GM23338 (cell line): ENCODE measurements around the gene DHRSX. TPM values are rescaled to one million over a fixed set of nuclear protein-coding genes. Genes with fewer than 3 reads are reported as not detected.
"Not testable (repeated sequence)": the region's sequence is repeated elsewhere in the genome, so short reads cannot be mapped to it uniquely, and the experiment has no call there.

ENCODE experiments used
- ATAC-seq: fragments of 200-7000 bp; cut with Tn5 transposase; 3 replicates; pipeline ENCODE4 v1.9.1; 2020
- DNase-seq: peaks from one replicate; pipeline ENCODE4 v3.0.0-alpha.2; 2015; ENCODE audit warnings: low spot score
- H2AFZ ChIP-seq: fragments of 200-600 bp; sonication (generic); 2 replicates; pipeline ENCODE4 v1.8.0; 2016; ENCODE audit warnings: antibody characterized with exemption, mild to moderate bottlenecking, moderate library complexity
- H3F3A ChIP-seq: fragments of 200-600 bp; sonication (generic); replicated peaks from 2 replicates; pipeline ENCODE4 v1.8.0; 2017; ENCODE audit warnings: antibody characterized with exemption, mixed run types, low read depth
- H3K27ac ChIP-seq: fragments of 200-600 bp; sonication (generic); 2 replicates; pipeline ENCODE4 v1.6.1; 2016; ENCODE audit warnings: low read depth
- H3K27me3 ChIP-seq: fragments of 200-600 bp; sonication (generic); 2 replicates; pipeline ENCODE4 v1.8.0; 2016; ENCODE audit warnings: mild to moderate bottlenecking, mixed run types, moderate library complexity; ENCODE audit not compliant: insufficient read depth
- H3K36me3 ChIP-seq: fragments of 200-600 bp; sonication (generic); 2 replicates; pipeline ENCODE4 v1.8.0; 2016; ENCODE audit warnings: mild to moderate bottlenecking; ENCODE audit not compliant: insufficient read depth
- H3K4me1 ChIP-seq: fragments of 200-600 bp; sonication (generic); 2 replicates; pipeline ENCODE4 v1.8.0; 2016; ENCODE audit warnings: mild to moderate bottlenecking, moderate library complexity; ENCODE audit not compliant: insufficient read depth
- H3K4me2 ChIP-seq: fragments of 200-600 bp; sonication (generic); 2 replicates; pipeline ENCODE4 v1.7.1; 2017; ENCODE audit warnings: mixed run types
- H3K4me3 ChIP-seq: fragments of 200-600 bp; sonication (generic); 2 replicates; pipeline ENCODE4 v1.6.1; 2016; ENCODE audit warnings: mixed run types
- H3K79me2 ChIP-seq: fragments of 200-600 bp; sonication (generic); replicated peaks from 2 replicates; pipeline ENCODE4 v1.8.0; 2017; ENCODE audit warnings: mild to moderate bottlenecking; ENCODE audit not compliant: insufficient read depth
- H3K9me2 ChIP-seq: fragments of 200-600 bp; sonication (generic); 2 replicates; pipeline ENCODE4 v1.8.0; 2017; ENCODE audit not compliant: insufficient read depth
- H4K20me1 ChIP-seq: fragments of 200-600 bp; sonication (generic); replicated peaks from 2 replicates; pipeline ENCODE4 v1.8.0; 2017; ENCODE audit warnings: mild to moderate bottlenecking; ENCODE audit not compliant: insufficient read depth
- H3K27ac Mint-ChIP-seq: 2 replicates; pipeline ENCODE4 v1.8.0; 2020; ENCODE audit warnings: inconsistent platforms, mild to moderate bottlenecking, moderate library complexity, mixed read lengths
- H3K27me3 Mint-ChIP-seq: 3 replicates; pipeline ENCODE4 v1.8.0; 2022; ENCODE audit warnings: low read depth, mild to moderate bottlenecking, moderate library complexity, mixed read lengths, inconsistent platforms; ENCODE audit not compliant: insufficient read depth, poor library complexity
- H3K36me3 Mint-ChIP-seq: 3 replicates; pipeline ENCODE4 v1.8.0; 2021; ENCODE audit warnings: low read depth, mild to moderate bottlenecking, inconsistent platforms, moderate library complexity, mixed read lengths
- H3K4me1 Mint-ChIP-seq: 3 replicates; pipeline ENCODE4 v1.8.0; 2020; ENCODE audit warnings: mild to moderate bottlenecking, inconsistent platforms, mixed read lengths
- H3K4me3 Mint-ChIP-seq: 3 replicates; pipeline ENCODE4 v1.8.0; 2021; ENCODE audit warnings: moderate library complexity, mild to moderate bottlenecking, inconsistent platforms, mixed read lengths
- H3K9me3 Mint-ChIP-seq: 3 replicates; pipeline ENCODE4 v1.8.0; 2020; ENCODE audit warnings: moderate library complexity, mild to moderate bottlenecking, inconsistent platforms, mixed read lengths
- CREB1 ChIP-seq: fragments of 250-450 bp; sonication (Bioruptor Pico); IDR thresholded peaks from 2 replicates; pipeline ENCODE4 v1.5.0; 2020; ENCODE audit warnings: low read depth, mild to moderate bottlenecking, moderate library complexity
- CTCF ChIP-seq, 2 experiments: fragments of 200-600 bp in 1 of 2; sonication (generic) in 1 of 2; conservative IDR thresholded peaks; 2 replicates each; pipeline versions ENCODE4 v1.5.1 to v1.6.1; 2016 to 2017; ENCODE audit warnings: antibody characterized with exemption in 2 of 2, low read depth in 2 of 2, mild to moderate bottlenecking in 2 of 2, moderate library complexity in 1 of 2
- ETS1 ChIP-seq: IDR thresholded peaks from 2 replicates; pipeline ENCODE4 v1.6.1; 2016; ENCODE audit warnings: antibody characterized with exemption
- EZH2 ChIP-seq: fragments of 200-600 bp; sonication (generic); IDR thresholded peaks from one replicate; pipeline ENCODE4 v1.8.0; 2017; ENCODE audit warnings: antibody characterized with exemption, mild to moderate bottlenecking, low read depth; ENCODE audit not compliant: unreplicated experiment
- EZH2phosphoT487 ChIP-seq: fragments of 200-600 bp; sonication (generic); IDR thresholded peaks from one replicate; pipeline ENCODE4 v1.8.1; 2018; ENCODE audit warnings: antibody characterized with exemption; ENCODE audit not compliant: unreplicated experiment
- JUNB ChIP-seq: IDR thresholded peaks from one replicate; pipeline ENCODE4 v1.6.1; 2016; ENCODE audit warnings: antibody characterized with exemption; ENCODE audit not compliant: unreplicated experiment
- NANOG ChIP-seq: IDR thresholded peaks from 2 replicates; pipeline ENCODE4 v1.6.1; 2016; ENCODE audit warnings: antibody characterized with exemption, borderline replicate concordance
- STAT1 ChIP-seq: IDR thresholded peaks from one replicate; pipeline ENCODE4 v1.6.1; 2016; ENCODE audit warnings: antibody characterized with exemption; ENCODE audit not compliant: unreplicated experiment
- ZNF114 ChIP-seq: fragments of 250-450 bp; sonication (Bioruptor Pico); IDR thresholded peaks from 2 replicates; pipeline ENCODE4 v1.5.0; 2020; ENCODE audit warnings: mild to moderate bottlenecking, moderate library complexity
- ZNF331 ChIP-seq: fragments of 250-450 bp; sonication (Bioruptor Pico); IDR thresholded peaks from 2 replicates; pipeline ENCODE4 v1.5.0; 2020; ENCODE audit warnings: low read depth, mild to moderate bottlenecking, moderate library complexity
- polyA plus RNA-seq: library from polyadenylated mRNA; unstranded; fragments of >200 nt; fragmentation: Nextera tagmentation; extraction: Ambion mirVana; gene quantifications from 2 replicates; pipeline ENCODE4 v1.2.1, GENCODE V29; 2016
- total RNA-seq: library from RNA; depleted of rRNA; stranded (reverse); fragments of >200 nt; shearing (Covaris generic); gene quantifications from 2 replicates; pipeline ENCODE4 v1.2.3, GENCODE V29; 2014
- TF ChIP-seq, protein P1 (sequence below): IDR thresholded peaks from one replicate; pipeline ENCODE4 v1.6.1; 2018; ENCODE audit warnings: antibody characterized with exemption; ENCODE audit not compliant: unreplicated experiment

DHRSX gene
- total and polyA plus RNA-seq, 2 experiments from 2014 or later = 33.9 to 43.0 TPM

DNA sequence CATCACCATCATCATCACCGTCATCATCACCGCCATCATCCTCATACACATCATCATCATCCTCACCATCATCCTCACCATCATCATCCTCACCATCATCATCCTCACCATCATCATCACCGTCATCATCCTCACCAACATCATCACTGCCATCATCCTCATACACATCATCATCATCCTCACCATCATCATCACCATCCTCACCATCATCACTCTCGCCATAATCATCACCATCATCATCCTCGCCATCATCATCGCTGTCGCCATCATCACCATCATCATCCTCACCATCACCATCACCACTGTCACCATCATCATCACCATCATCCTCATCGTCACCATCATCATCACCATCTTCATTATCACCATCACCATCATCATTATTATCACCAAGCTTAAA lies 19.8 kb upstream of the DHRSX start:
- no peak overlapping the region for H3K4me3 ChIP-seq
- no peaks in the 10 kb centered on the region for H3K27me3 ChIP-seq
- H3K9me2 ChIP-seq = 0 out of 2 replicates have a peak, but pooled peaks cover 6% of the 10 kb centered on the region
- DNase-seq (no peak), ATAC-seq (no peak)
- Mint-ChIP-seq H3K27me3 (peaks cover 4% of the 10 kb centered on the region), H3K27ac (no peak overlapping the region), H3K9me3 (no peaks in the 10 kb centered on the region), H3K36me3 (no peaks in the 10 kb centered on the region), H3K4me1 (peaks cover 16% of the 10 kb centered on the region), H3K4me3 (no peak overlapping the region)
- no peak overlapping the region for H3K27ac ChIP-seq
- peaks cover 4% of the 10 kb centered on the region for H3K4me1 ChIP-seq
- H3F3A ChIP-seq = no peaks in the 10 kb centered on the region
- H2AFZ ChIP-seq = no peak overlapping the region
- no peaks in the 10 kb centered on the region for H3K36me3 ChIP-seq
- no peaks in the 10 kb centered on the region for H3K79me2 ChIP-seq
- no peak overlapping the region for H3K4me2 ChIP-seq
- TF ChIP-seq EZH2phosphoT487 (no peak), STAT1 (no peak), CTCF (conservative IDR thresholded peaks at IDR 0.05; ENCODE audit: low read depth in 2 of 2) (no peak), NANOG (no peak)
- H4K20me1 ChIP-seq = no peaks in the 10 kb centered on the region

DNA sequence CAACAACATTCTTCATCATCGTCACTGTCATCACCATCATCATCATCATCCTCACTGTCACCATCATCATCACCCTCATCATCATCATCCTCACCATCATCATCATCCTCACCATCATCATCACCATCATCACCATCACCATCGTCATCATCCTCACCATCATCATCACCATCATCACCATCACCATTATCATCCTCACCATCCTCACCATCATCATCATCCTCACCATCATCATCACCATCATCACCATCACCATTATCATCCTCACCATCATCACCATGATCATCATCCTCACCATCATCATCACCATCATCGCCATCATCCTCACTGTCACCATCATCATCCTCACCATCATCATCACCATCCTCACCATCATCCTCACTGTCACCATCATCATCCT lies 18.9 kb upstream of the DHRSX start:
- not testable (repeated sequence) for ATAC-seq, H3K79me2 ChIP-seq
- peaks cover 13% of the 10 kb centered on the region for H3K4me1 Mint-ChIP-seq

DNA sequence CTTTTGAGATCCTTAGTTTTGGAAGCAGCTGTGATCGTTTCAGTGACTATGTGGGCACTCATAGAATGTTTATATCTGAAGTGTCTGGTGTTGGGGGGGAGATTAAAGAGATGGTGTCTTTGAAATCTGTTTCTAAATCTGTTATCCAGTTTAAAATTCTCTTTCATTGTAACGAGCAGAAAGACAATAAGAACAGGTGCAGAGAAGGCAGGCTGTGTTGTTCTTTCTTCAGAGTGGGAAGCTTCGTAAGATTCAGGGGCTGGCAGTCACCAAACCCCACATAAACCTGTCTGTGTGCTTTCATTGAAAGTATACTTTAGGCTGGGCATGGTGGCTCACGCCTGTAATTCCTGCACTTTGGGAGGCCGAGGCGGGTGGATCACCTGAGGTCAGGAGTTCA lies 16.3 kb upstream of the DHRSX start:
- DNase-seq = no peak
- H3K4me1 Mint-ChIP-seq = peaks cover 9% of the 10 kb centered on the region
- no peaks in the 10 kb centered on the region for H3K79me2 ChIP-seq
- H3K27me3 ChIP-seq = no peaks in the 10 kb centered on the region
- ATAC-seq = no peak
- H3K4me3 ChIP-seq = no peak overlapping the region
- no peaks in the 10 kb centered on the region for H4K20me1 ChIP-seq
- H3K4me2 ChIP-seq = no peak overlapping the region
- H3K4me1 ChIP-seq = peaks cover 4% of the 10 kb centered on the region
- H3K9me3 Mint-ChIP-seq = no peaks in the 10 kb centered on the region
- H3K4me3 Mint-ChIP-seq = no peak overlapping the region
- H2AFZ ChIP-seq = no peak overlapping the region
- H3K9me2 ChIP-seq = 0 out of 2 replicates have a peak, but pooled peaks cover 6% of the 10 kb centered on the region
- peaks cover 5% of the 10 kb centered on the region for H3K27me3 Mint-ChIP-seq
- H3K27ac ChIP-seq = no peak overlapping the region
- H3F3A ChIP-seq = no peaks in the 10 kb centered on the region; the same call in 1 of the 2 replicates
- H3K27ac Mint-ChIP-seq = no peak overlapping the region
- no peaks in the 10 kb centered on the region for H3K36me3 Mint-ChIP-seq
- no peaks in the 10 kb centered on the region for H3K36me3 ChIP-seq
- no peak for TF ChIP-seq ETS1
- TF ChIP-seq STAT1 = no peak
- TF ChIP-seq ZNF114 (CRISPR knock-in tag) = no peak
- TF ChIP-seq EZH2phosphoT487 = no peak
- TF ChIP-seq ZNF331 = no peak
- TF ChIP-seq CREB1 (CRISPR knock-in tag) = no peak
- no peak for TF ChIP-seq CTCF (conservative IDR thresholded peaks at IDR 0.05; ENCODE audit: low read depth in 2 of 2)
- TF ChIP-seq, protein P1, sequence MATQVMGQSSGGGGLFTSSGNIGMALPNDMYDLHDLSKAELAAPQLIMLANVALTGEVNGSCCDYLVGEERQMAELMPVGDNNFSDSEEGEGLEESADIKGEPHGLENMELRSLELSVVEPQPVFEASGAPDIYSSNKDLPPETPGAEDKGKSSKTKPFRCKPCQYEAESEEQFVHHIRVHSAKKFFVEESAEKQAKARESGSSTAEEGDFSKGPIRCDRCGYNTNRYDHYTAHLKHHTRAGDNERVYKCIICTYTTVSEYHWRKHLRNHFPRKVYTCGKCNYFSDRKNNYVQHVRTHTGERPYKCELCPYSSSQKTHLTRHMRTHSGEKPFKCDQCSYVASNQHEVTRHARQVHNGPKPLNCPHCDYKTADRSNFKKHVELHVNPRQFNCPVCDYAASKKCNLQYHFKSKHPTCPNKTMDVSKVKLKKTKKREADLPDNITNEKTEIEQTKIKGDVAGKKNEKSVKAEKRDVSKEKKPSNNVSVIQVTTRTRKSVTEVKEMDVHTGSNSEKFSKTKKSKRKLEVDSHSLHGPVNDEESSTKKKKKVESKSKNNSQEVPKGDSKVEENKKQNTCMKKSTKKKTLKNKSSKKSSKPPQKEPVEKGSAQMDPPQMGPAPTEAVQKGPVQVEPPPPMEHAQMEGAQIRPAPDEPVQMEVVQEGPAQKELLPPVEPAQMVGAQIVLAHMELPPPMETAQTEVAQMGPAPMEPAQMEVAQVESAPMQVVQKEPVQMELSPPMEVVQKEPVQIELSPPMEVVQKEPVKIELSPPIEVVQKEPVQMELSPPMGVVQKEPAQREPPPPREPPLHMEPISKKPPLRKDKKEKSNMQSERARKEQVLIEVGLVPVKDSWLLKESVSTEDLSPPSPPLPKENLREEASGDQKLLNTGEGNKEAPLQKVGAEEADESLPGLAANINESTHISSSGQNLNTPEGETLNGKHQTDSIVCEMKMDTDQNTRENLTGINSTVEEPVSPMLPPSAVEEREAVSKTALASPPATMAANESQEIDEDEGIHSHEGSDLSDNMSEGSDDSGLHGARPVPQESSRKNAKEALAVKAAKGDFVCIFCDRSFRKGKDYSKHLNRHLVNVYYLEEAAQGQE = no peak
- TF ChIP-seq EZH2 = no peak
- no peak for TF ChIP-seq JUNB

More for the DNA sequence above, 18.9 kb upstream of the DHRSX start:
- not testable (repeated sequence) for H3K27me3 Mint-ChIP-seq, H2AFZ ChIP-seq, H3K27ac ChIP-seq, H3K27ac Mint-ChIP-seq, H3K9me3 Mint-ChIP-seq, H3K4me2 ChIP-seq, DNase-seq, H3K4me3 Mint-ChIP-seq, H3K36me3 ChIP-seq, H3K27me3 ChIP-seq, H3K4me1 ChIP-seq, H3K36me3 Mint-ChIP-seq, H3F3A ChIP-seq, H4K20me1 ChIP-seq, H3K4me3 ChIP-seq, H3K9me2 ChIP-seq
